Measurements from ENCODE around the gene CXCL9.

GRCh38 chr4:76022677-76023076, 15.4 kb upstream of the CXCL9 start:
- TF ChIP-seq, protein P1, sequence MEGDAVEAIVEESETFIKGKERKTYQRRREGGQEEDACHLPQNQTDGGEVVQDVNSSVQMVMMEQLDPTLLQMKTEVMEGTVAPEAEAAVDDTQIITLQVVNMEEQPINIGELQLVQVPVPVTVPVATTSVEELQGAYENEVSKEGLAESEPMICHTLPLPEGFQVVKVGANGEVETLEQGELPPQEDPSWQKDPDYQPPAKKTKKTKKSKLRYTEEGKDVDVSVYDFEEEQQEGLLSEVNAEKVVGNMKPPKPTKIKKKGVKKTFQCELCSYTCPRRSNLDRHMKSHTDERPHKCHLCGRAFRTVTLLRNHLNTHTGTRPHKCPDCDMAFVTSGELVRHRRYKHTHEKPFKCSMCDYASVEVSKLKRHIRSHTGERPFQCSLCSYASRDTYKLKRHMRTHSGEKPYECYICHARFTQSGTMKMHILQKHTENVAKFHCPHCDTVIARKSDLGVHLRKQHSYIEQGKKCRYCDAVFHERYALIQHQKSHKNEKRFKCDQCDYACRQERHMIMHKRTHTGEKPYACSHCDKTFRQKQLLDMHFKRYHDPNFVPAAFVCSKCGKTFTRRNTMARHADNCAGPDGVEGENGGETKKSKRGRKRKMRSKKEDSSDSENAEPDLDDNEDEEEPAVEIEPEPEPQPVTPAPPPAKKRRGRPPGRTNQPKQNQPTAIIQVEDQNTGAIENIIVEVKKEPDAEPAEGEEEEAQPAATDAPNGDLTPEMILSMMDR (IDR thresholded peaks at IDR 0.05; ENCODE audit: insufficient read depth, low read length, poor library complexity, severe bottlenecking) = no peak
- TF ChIP-seq EZH2phosphoT487 (conservative IDR thresholded peaks at IDR 0.05; ENCODE audit: low read length) = no peak
